ENCODE measurements around the gene HOMEZ. TPM values are rescaled to one million over a fixed set of nuclear protein-coding genes. Genes with fewer than 3 reads are reported as not detected.

The HOMEZ gene
- total RNA-seq, 4 donors from 2014 or later, result 3.5 to 13.6 (median 10.6) TPM

DNA sequence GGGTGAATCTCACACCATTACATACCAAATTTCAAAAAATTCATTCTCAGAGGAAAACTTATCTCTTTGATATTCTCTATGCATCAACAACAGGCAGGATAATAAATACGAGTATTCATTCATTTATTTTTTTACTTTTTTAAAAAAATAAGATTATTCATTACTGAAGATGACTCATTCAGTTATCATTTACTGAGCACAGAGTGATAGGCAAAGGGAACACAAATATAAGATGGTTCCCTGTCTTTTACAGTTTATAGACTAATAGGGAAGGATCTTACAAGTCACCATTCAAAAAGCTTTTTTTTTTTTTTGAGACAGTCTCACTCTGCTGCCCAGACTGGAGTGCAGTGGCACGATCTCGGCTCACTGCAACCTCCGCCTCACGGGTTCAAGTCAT is 30.4 kb upstream of the HOMEZ start:
- ATAC-seq (ENCODE audit: low FRiP score) (no peak), DNase-seq (ENCODE audit: low spot score) (no peak)
- TF ChIP-seq, protein P1, sequence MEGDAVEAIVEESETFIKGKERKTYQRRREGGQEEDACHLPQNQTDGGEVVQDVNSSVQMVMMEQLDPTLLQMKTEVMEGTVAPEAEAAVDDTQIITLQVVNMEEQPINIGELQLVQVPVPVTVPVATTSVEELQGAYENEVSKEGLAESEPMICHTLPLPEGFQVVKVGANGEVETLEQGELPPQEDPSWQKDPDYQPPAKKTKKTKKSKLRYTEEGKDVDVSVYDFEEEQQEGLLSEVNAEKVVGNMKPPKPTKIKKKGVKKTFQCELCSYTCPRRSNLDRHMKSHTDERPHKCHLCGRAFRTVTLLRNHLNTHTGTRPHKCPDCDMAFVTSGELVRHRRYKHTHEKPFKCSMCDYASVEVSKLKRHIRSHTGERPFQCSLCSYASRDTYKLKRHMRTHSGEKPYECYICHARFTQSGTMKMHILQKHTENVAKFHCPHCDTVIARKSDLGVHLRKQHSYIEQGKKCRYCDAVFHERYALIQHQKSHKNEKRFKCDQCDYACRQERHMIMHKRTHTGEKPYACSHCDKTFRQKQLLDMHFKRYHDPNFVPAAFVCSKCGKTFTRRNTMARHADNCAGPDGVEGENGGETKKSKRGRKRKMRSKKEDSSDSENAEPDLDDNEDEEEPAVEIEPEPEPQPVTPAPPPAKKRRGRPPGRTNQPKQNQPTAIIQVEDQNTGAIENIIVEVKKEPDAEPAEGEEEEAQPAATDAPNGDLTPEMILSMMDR (IDR thresholded peaks at IDR 0.05), result no peak

DNA sequence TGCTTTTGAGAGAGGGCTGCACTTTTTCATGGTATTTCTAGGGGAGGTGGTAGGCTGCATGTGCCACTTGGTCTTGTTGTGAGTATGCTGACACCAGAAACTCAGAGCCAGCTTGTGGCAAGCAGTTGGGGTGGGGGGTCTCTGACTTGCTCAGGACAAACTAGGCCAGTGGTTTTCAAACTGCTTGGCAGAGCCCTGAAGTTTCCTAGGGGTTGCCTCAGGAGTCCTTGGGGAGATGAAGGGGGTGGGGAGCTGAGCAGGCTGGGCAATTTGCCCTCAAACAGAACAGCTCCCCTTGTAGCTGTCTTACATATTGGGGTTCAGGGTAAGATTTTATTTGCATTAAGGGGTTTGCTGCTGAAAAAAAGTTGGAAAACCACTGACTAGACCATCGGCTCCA is 24.6 kb upstream of the HOMEZ start:
- ATAC-seq (ENCODE audit: low FRiP score) (no peak), DNase-seq (ENCODE audit: low spot score) (no peak)
- TF ChIP-seq, protein P1 (IDR thresholded peaks at IDR 0.05), result no peak

DNA sequence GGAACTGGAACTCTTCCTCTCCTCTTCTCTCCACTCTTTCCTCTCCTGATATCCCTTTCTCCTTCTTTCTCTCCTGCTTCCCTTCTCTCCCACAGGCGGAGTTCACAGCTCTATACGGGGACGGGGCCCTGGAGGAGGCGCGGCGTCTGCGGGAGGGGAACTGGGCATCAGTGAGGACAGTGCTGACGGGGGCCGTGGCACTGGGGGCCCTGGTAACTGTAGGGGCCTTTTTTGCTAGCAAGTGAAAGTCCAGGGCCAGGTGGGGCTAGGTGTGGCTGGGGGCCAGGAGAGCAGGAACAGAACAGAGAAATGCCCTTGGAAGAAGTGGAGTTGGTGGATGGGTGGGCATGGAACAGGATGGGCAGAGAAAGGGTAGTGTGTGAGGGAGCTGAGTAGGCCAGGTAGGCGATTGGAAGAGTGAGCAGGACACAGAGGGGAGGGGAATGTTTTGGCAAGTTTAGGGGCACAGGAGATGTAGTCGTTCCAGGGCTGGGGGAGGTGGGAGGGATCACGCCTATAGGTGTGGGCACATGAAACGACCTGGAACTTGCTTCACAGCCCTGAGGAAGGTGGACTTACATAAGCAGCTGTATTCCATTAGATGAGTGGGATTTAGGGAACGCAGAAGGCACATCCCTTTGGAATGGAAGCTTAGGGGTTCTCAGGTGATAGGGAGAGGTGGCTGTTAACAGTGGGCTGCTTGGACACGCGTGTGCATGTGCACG is 23.0 kb upstream of the HOMEZ start:
- ATAC-seq (ENCODE audit: low FRiP score), result no peak
- DNase-seq (ENCODE audit: low spot score), result no peak
- TF ChIP-seq, protein P1 (IDR thresholded peaks at IDR 0.05), result no peak

DNA sequence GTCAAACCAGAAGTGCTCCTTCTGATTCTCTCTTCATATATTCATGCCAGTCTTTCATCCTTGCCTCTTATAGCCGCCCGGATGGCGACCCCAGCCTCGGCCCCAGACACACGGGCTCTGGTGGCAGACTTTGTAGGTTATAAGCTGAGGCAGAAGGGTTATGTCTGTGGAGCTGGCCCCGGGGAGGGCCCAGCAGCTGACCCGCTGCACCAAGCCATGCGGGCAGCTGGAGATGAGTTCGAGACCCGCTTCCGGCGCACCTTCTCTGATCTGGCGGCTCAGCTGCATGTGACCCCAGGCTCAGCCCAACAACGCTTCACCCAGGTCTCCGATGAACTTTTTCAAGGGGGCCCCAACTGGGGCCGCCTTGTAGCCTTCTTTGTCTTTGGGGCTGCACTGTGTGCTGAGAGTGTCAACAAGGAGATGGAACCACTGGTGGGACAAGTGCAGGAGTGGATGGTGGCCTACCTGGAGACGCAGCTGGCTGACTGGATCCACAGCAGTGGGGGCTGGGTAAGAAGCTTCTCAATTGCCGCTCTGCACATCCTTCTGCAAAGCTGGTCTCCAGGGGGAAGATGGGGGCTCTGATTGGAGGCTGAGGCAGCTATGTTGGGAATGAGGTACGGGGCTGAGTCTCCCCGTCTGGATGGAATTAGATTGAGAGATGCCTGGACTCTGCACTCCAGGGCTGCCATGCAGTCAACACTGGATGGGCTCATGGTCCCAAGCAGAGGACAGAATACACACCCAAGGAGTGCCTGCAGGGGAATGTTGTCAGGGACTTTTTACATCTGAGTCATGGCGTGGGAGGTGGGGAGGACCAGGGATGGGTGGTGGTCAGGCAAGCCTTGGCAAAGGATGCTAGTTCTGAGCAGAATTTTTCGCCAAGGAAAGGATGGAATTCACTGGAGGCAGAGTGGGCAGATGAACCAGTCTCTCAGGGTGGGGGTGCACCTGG is 22.0 kb upstream of the HOMEZ start:
- DNase-seq (ENCODE audit: low spot score) (no peak), ATAC-seq (ENCODE audit: low FRiP score) (peak; percentile 47)
- TF ChIP-seq, protein P1 (IDR thresholded peaks at IDR 0.05), result no peak

DNA sequence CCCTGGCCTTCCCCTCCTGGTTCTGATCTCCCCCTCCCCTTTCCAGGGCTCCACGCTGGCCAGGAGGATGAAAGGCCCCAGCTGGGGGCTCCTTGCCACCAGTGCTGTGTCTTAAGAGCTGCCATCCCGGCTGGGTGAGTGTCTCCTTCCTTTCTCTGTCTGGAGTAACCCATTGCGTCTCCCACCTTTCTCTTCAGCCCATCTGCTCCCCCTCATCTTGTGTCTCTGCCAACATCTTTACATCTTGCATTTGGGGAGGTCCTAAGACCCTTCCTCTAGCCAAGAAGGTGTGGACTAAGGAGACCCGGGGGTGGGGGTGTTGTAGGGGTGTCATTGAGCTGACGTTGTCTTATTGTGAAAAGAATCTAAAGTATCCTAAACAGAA is 21.2 kb upstream of the HOMEZ start:
- no peak for DNase-seq (ENCODE audit: low spot score)
- TF ChIP-seq, protein P1 (IDR thresholded peaks at IDR 0.05), result no peak
- no peak for ATAC-seq (ENCODE audit: low FRiP score)

DNA sequence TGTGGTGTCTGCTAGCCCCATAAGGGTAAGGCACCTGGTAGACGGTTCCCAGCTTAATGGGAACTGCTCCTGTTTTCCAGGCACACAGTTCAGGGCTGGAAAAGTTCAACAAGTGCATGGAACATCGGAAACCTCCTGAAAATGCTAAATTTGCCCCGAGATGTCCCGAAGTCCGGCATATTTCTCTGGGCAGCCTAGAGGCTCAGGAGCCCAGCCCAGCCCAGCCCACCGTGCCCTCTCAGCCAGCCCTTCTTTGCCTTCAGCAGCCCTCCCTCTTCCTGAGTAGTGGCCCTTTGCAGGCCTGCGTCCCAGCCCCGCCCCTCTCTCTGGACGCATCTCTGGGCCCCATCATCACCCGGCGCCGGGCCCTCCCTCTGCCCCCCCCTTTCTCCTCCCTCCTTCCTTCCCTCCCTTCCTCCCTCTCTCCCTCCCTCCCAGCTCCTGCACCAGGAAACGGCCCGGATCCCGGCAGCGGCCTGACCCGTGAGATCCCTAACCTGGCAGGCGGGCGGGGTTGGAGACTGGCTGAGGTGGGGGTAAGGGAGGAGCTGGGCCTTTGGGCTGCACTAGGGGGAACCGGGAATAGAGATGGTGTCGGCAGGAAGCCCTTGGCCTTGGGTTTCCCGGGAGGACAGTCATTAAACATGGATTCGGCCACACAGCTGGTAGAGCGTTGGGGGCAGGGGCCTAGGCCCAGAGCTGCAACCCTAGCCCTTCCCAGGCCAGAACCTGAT is 20.6 kb upstream of the HOMEZ start, which contains the start of gene BCL2L2:
BCL2L2 (plus strand) TSS at position 422 of the 734 bp plus-strand sequence. CDS start 935 bp downstream, outside the sequence.
- TF ChIP-seq, protein P1 (IDR thresholded peaks at IDR 0.05), result no peak
- peak; percentile 63 for ATAC-seq (ENCODE audit: low FRiP score)
- DNase-seq (ENCODE audit: low spot score), result peak; percentile 76

Measured in omental fat pad (tissue), 4 donors.